ENCODE measurements around the gene DNM1.
A peak's percentile ranks its signal among the peaks of the same experiment; 100 is the strongest.
"Not testable (repeated sequence)": the region's sequence is repeated elsewhere in the genome, so short reads cannot be mapped to it uniquely, and the experiment has no call there.

DNM1 gene

DNA sequence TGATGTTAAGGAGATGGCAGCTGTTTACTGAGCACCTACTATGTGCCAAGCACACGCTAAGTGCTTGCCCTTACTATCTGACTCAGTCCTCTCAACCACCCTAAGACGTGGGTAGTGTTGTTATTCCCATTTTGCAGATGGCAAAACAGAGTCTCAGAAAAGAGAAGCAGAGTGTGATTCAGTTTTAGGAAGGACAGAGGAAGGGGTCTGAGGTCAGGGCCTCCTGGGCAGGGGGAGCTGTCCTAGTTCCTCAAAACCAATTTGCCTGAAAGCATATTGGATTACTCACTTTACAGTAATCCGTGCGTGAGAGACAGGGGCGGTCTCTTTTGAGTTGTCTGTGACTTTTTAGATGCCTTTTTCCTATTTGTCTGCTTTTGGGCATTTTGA, 23.2 kb downstream of the DNM1 start:
- no peak for DNase-seq

DNA sequence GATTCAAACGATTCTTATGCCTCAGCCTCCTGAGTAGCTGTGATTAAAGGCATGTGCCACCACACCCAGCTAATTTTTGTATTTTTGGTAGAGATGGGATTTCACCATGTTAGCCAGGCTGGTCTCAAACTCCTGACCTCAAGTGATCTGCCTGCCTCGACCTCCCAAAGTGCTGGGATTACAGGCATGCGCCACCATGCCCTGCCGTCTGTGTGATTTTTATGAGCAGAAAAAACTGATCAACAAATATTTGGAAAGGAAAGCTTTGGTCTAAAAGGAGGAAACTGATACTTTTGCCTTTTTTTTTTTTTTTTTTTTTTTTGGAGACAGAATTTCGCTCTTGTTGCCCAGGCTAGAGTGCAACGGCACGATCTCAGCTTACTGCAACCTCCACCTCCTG, 27.7 kb downstream of the DNM1 start:
- not testable (repeated sequence) for DNase-seq

DNA sequence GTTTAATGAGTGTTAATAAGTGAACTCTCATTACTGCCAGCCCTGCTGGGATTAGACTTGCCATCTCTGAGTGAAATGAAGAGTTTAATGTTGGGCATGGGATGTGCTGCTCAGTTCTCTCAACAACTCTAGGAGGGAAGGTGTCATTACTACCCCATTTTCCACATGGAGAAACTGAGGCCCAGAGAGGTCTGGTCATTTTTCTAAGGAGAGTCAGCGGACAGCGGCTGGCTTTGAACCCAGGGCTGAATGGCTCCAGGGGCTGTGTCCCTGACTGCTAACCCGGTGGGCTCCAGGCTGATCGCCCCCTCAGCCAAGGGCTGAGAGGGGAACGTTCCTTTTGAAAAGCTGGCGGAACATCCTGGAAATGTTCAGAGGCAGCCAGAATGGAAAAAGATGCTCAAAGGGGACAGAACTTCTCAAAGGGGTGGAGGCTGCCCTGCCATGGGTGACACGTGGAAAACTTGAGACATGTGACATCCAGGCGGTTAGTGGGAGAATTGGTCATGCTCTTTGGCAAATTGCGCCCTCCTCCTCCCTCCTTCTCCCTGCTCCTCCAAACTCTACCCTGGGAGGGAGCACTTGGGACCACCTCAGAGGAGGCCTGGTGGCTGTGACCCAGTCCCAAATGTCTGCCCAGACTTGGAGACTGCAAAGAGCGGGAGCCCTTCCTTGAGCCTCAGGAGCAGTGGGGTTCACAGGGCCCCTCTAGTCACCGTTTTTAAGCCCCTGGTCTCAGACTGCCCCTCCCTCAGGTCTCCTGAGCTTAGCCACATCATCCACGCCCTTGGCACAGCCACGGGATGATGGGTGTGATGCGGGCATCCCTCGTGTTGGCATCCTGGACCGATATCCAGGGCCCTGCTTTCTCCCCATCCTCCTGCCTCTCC, 28.7 kb downstream of the DNM1 start:
- DNase-seq, result no peak

DNA sequence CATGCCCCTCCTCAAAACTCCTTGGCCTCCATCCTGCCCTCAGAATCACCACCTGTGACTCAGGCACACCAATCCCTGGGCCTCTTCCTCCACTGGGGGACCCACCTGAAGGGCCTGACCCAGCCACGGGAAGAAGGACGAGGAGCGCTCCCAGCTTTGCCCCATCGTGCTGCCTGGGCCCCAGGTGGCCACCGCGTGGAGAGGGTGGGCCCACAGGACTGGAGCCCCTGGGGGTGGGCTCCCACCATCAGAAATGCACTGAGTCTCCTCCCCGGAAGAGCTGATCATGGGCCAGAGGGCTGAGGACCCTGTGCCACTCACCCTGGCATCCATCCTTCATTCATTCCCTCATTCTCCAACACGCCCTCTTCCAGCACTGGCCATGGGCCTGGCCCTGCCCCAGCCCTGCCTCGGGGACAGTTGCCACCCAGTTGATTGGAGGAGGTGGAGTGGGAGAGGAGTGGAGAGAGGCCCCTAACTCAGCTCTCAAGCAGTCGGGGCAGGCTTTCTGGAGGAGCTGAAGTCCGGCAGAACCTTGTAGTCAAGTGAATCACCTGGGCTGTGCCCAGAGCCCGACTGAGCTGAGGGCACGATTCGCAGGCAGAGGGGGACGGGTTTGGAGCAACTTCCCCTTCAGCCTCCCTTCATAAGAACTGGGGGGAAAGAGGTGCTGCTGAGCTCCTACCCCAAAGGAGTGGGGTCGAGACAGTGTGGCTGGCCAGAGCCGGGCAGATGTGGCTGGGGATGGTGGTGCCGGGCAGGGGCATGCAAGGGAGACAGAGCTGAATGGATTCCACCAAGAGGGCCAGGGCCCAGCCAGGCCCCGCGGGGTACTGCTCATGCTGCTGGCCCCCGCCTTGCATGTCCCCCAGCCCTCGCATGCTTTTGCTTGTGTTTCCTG, 29.6 kb downstream of the DNM1 start:
- no peak for DNase-seq

DNA sequence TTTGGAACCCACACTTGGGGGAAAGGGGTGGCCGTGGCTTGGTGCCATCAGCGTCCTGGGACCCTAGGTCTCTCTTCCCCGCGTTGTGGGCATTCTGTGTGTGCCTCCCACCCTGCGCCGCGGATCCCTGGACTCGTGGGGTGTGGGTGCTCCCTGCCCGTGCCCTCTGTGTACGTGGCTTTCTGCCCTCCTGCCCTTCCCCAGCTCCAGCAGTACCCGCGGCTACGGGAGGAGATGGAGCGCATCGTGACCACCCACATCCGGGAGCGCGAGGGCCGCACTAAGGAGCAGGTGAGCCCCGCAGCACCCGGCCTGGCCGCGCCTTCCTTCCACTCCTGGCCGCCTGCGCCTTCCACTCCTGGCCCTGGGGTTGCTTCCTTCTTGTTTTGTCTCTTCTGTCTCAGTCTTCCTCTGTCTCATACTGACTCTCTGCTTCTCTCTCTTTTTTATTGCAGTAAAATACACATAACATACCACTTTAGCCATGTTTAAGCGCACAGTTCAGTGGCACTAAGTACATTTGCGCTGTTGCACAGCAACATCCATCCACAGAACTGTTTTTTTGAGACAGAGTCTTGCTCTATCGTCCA, 30.7 kb downstream of the DNM1 start:
- no peak for DNase-seq

DNA sequence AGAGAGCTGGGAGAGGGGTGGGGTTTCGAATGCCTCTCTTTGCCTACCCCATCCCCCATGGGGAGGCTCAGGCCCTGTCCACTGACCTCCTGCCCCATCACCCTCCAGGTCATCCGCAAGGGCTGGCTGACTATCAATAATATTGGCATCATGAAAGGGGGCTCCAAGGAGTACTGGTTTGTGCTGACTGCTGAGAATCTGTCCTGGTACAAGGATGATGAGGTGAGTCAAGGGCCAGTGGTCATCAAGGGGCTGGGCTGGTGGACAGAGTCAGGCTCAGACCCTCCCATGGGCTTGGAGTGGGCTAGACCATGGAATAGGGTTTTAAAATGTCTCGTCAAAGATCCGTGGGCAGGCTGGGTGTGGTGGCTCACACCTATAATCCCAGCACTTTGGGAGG, 38.9 kb downstream of the DNM1 start:
- no peak for DNase-seq

DNA sequence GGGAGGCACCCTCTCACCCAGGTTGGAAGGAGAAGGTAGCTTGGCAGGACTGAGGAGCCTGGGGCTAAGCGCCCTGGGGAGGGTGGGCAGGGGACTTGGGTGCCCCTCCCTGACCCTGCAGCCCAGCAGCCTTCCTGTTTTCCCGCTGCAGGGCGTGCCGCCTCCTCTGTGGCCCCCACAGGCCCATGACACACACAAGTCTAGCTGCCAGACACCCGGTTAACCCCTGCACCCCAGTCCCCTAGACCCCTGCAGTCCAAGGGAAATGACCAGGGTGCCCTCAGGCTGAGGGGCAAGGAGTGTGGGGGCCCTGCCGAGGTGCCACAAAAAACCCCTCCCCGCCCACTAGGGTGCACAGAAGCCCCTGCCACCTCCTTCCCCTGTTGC, 39.6 kb downstream of the DNM1 start:
- DNase-seq, result no peak

DNA sequence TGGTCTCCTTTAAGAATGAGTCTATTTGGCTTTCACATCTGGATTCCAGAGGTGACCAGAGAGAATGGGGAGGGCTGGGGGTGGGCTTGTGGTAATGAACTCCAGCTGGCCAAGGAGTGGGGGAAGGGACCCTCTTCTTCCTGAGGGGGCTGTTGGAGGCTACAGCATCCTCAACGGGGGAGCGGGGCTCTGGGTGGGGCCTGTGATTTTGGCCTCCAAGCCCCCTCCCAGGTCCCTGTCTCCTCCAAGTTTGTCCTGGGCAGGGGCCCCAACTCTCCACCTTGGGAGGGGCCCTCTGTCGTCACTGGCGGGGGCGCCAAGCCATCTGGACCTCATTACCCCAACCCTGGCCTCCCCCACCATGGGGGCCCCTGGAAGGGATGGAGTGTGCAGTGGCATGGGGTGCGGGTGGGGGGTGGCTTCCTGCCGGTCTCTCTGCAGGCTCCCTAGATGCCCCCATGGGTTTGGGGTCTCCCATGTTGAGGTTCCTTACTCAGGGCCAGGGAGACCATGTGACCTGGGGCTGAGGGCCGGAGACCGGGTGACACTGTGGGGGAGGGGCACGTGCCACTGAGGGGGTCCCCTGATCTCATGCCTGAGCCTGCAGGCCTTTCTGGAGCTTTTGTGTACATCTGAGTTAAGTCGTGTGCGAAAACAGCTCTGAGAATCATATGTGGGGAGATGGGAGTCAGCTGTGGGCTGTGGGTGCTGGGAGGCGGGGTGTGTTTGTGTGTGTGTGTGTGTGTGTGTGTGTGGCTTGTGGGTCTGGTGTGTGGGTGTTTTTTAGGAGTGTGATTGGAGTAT, 40.2 kb downstream of the DNM1 start:
- DNase-seq, result no peak

DNA sequence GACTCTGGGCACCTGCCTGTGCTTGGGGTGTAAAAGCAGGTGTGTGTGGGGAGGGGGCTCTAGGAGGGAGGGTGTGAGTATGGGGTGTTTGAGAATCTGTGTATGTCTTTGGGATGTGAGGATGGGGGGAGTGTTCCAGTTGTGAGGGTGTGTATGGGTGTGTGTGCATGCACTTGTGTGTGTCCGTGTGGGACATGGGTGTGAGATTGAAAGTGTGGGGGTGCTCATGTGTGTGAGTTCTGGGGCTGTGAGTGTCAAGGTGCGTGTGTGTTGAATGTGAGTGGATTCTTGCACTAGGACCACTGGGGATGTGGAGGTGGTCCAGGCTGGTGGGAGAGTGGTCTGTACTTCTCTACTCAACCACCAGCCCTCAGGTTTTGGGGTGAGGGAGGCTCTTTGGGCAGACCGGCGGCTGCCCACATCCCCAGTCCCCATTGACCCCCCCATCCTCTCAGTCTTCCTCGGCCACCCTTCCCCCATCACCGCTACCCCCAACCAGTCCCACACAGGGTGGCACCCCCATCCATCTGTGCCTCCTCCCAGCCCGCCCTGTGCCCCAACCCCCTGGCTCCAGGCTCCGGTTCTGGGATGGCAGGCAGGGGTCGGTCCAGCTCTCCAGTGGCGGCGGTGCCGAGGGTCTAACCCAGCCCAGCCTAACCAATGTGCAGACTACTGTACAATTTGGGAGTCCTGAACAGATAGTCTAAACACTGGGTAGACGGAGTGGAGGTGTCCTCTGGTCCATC, 41.1 kb downstream of the DNM1 start:
- no peak for DNase-seq

DNA sequence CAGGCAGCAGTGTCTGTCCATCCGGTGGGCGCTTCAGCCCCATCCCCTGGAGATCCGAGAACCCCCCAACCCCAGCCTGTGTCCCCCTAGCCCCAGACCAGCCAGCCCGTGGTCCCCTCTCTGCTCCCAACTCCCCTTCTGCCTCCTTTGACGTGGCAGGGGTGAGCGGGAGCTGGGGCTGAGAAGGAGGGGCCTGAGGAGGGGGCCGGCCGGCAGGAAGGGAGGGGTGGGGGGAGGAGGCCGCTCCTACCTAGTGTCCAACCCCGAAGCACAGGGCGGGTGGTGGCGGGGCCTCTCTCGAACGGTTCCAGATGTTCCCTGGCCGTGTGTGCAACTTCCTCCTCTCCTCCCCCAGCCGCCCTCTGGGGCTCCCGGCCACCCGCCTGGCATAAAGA, 41.7 kb downstream of the DNM1 start:
- DNase-seq, result no peak

DNA sequence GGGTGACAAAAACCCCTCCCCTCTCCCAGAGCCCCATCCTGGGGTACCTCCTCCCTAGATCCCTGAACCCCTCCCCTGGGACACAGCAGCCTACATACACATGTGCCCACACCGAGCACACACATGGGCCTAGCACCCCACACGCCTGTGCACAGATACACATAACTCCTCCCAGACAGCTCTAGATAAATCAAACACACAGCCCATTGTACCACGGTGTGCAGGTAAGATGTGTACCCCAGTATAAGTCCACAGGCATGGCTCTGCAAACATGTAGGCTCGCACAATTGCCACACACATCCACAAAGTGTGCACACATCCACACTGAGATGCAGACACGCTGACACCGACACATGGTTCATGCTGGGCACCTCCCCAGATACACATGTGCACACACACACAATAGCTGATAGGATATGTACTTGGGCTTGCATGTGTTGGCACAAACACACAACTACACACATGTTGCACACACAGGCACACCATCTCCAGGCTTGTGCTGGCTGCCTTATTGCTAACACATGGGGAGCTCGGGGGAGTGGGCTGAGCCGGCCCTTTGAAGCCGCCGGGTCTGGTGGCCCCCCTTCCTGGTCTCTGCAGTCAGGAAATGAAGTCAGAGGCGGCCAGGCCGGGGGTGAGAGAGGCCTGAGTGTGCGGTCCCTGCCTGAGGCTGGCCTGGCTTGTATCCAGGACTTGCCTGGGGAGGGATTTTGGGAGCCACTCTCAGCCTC, 42.4 kb downstream of the DNM1 start:
- no peak for DNase-seq

DNA sequence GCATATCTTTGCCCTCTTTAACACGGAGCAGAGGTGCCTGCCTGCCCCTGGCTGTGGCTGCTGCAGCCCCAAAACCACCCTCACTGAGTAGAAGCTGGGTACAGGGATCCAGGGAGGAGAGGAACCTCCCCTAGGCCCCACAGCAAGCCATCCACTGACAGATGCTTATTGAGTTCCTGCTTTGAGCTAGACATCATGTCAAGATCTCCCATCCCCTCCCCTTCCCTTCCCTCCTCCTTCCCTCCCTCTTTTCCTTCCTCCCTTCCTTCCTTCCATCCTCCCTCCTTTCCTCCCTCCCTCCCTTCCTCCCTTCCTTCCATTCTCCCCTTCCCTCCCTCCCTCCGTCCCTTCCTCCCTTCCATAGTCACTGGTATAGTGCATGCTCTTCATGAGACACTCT, 43.3 kb downstream of the DNM1 start:
- DNase-seq, result no peak

DNA sequence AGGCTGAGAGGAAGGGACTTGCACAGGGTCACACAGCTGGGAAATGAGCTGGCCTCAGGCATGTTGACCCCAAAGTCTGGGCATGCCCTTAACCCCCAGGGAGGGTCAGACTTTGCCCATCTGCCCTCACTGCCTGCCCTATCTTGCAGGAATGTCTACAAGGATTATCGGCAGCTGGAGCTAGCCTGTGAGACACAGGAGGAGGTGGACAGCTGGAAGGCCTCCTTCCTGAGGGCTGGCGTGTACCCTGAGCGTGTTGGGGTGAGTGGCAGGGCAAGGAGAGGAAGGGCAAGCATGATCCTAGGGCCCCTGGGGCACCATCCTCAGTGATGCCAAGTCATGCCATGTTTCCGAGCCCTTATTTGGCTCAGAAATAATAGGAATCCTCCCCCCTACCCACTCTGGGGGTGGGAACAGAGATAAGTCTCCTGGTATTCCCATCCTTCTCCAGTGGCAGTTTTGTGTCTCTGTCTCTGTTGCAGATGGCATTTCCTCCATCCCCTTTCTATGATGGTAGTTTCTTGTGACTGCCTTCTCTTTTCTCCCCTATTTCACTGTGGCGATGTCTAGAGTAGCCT, 44.1 kb downstream of the DNM1 start:
- DNase-seq, result no peak

DNA sequence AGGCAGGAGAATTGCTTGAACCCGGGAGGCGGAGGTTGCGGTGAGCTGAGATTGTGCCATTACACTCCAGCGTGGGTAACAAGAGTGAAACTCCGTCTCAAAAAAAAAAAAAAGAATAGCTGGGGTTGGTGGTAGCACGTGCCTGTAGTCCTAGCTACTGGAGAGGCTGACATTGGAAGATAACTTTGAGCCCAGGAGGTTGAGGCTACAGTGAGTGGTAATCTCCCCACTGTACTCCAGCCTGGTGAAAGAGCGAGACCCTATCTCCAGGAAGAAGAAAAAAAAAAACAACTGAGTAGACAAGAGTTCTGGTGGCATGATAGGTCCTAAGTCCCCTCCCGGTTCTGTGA, 46.4 kb downstream of the DNM1 start:
- DNase-seq, result no peak

DNA sequence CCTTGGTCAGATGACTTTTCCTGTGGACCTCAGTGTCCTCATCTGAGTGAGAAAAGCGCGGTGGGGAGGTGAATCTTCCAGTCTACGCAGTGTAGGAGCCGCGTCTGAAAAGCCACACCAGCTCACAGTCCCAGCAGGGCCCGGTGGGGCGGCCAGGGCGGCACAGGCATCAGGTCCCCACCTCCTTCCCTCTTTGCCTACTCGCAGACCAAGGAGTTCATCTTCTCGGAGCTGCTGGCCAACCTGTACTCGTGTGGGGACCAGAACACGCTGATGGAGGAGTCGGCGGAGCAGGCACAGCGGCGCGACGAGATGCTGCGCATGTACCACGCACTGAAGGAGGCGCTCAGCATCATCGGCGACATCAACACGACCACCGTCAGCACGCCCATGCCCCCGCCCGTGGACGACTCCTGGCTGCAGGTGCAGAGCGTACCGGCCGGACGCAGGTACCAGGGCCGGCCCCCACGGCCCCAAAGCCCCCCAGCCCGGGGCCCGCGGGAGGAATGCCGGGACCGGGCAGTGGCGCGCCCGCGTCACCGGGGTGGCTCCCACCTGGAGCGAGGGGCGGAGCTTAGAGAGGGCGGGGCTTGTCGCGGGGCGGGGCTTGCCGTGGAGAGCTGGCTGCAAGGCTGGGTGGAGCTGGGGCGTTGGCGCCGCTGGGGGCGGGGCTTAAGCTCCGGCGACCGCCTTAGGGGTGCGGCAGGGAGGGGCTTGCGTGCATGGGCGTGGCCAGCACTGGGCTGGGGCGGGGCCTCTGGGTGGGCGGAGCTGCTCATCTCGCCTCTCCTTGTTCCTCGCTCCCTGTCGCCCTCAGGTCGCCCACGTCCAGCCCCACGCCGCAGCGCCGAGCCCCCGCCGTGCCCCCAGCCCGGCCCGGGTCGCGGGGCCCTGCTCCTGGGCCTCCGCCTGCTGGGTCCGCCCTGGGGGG, 47.0 kb downstream of the DNM1 start:
- peak; percentile 52 for DNase-seq

DNA sequence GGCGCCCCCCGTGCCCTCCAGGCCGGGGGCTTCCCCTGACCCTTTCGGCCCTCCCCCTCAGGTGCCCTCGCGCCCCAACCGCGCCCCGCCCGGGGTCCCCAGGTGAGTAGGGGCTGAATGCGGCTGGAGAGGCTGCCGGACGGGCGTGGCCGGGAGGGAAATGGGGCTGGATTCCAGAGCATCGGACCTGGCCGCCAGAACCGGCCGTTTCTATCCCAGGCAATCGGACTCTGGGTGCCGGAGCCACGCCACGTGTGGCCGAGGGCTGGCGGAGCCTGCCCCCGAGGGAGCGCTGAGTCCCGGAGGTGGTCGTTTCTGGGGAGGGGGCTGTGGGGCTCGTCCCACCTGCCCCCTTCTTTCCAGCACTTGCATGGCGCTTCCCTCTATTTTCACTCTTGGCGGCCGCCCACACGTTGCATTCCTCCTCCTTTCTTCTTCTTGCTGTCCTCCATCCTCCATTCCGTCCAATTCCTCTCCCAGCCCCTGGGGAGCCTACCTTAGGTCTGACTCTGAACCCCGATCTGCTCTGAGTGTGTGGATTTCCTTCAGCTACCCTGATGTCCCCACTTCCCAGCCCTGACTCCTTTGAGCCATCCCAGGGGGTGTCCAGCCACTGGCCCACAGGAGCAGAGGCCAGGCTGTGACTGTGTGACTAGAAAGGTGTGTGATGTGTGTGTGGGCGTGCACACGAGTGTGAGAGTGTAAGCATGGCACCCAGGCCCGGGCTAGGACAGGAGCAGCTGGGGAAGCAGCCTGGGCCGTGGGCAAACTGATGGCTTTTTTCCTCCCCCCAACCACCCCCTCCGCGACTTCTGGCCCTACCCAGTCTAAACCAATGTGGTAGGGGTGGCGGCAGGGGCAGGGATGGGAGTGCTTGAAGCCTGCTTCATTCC, 47.9 kb downstream of the DNM1 start:
- DNase-seq, result no peak

DNA sequence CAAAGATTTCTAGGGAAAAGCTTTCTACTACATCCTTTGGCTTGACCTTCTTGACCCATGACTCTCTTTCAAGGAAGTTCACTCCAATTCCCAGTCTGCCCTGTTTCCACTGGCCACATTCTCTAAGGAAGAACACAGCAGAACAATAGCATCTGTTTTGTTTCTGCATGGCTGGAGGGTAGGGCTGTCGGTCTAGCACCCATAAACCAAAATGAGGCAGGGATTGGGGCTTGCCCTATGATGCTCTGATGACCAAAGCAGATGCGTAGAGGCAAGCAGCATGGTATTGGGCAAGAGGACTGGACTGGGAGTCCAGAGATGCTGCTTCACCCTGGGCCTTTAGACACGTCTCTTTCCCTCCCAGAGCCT, 48.5 kb downstream of the DNM1 start:
- DNase-seq, result no peak

DNA sequence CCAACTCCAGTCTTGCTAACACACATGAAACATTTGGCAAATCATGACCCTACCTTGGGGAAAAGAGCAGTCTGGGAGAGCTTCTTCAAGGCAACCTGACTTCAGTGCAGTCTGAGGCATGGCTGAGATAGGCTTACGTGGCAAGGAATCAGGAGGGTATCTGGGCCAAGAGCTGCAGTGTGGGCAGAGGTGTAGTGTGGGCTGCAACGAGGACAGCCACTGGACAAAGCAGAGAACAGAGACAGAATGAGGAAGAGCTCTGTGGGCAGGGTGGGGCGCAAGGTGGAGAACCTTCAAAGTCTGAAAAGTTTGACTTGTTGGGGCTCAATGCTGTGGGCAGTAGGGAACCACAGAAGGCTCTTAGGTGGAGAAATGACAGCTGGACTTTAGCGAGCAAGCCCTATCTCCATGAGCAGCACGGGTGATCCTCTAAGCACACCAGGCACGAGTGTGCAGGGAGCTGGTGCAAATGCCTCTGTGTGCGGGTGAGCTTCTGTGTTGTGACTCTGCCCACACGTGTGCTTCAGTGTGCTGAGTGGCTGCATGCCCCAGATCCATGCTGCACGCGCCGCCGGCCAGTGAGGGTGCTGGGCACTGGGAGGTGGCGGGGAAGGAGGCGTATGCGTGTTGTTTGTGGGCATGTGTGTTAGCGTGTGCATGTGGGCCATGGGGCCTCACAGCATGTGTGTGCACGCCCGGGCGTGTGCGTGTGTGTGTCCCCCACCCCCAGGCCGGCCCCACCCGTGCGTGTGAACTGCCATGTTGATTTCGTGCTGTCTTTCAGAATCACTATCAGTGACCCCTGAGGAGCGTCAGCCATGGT, 49.3 kb downstream of the DNM1 start:
- no peak for DNase-seq
